SW480 (cell line): Measurements from ENCODE around the gene ANGPTL7.
"Not testable (repeated sequence)": the region's sequence is repeated elsewhere in the genome, so short reads cannot be mapped to it uniquely, and the experiment has no call there.

ENCODE experiments used
- DNase-seq: peaks from one replicate; pipeline ENCODE4 v3.0.0-alpha.2; 2016; ENCODE audit warnings: low spot score

The ANGPTL7 gene

GRCh38 chr1:11188858-11189451 lies at the start of gene ANGPTL7:
TSS of gene ANGPTL7 (plus strand) at chr1:11189355. CDS start at chr1:11189580, 225 bp downstream.
- no peak for DNase-seq

- no peak for DNase-seq
Observed at GRCh38 chr1:11142618-11143391, 46.4 kb upstream of the ANGPTL7 start.

- DNase-seq, result no peak
Observed at GRCh38 chr1:11143401-11143800, 45.8 kb upstream of the ANGPTL7 start.

GRCh38 chr1:11143907-11144306 lies 45.2 kb upstream of the ANGPTL7 start:
- DNase-seq, result no peak

GRCh38 chr1:11144570-11145256 lies 44.4 kb upstream of the ANGPTL7 start:
- no peak for DNase-seq

- no peak for DNase-seq
Observed at GRCh38 chr1:11145741-11146140, 43.4 kb upstream of the ANGPTL7 start.

GRCh38 chr1:11147197-11147770 lies 41.9 kb upstream of the ANGPTL7 start:
- DNase-seq, result no peak

- no peak for DNase-seq
Observed at GRCh38 chr1:11150326-11150725, 38.8 kb upstream of the ANGPTL7 start.

GRCh38 chr1:11151114-11151513 lies 38.0 kb upstream of the ANGPTL7 start:
- DNase-seq, result no peak

- no peak for DNase-seq
Observed at GRCh38 chr1:11151826-11152612, 37.1 kb upstream of the ANGPTL7 start.

GRCh38 chr1:11152755-11153154 lies 36.4 kb upstream of the ANGPTL7 start:
- no peak for DNase-seq

GRCh38 chr1:11153184-11153583 lies 36.0 kb upstream of the ANGPTL7 start:
- no peak for DNase-seq

GRCh38 chr1:11156441-11156840 lies 32.7 kb upstream of the ANGPTL7 start:
- DNase-seq, result no peak

- DNase-seq, result no peak
Observed at GRCh38 chr1:11156963-11157362, 32.2 kb upstream of the ANGPTL7 start.

GRCh38 chr1:11157394-11157793 lies 31.8 kb upstream of the ANGPTL7 start:
- DNase-seq, result no peak

- DNase-seq, result no peak
Observed at GRCh38 chr1:11157867-11158266, 31.3 kb upstream of the ANGPTL7 start.

GRCh38 chr1:11158291-11158690 lies 30.9 kb upstream of the ANGPTL7 start:
- DNase-seq, result no peak

- no peak for DNase-seq
Observed at GRCh38 chr1:11158720-11159321, 30.3 kb upstream of the ANGPTL7 start.

- not testable (repeated sequence) for DNase-seq
Observed at GRCh38 chr1:11162752-11163151, 26.4 kb upstream of the ANGPTL7 start.

GRCh38 chr1:11166744-11167143 lies 22.4 kb upstream of the ANGPTL7 start:
- not testable (repeated sequence) for DNase-seq

- no peak for DNase-seq
Observed at GRCh38 chr1:11168731-11169130, 20.4 kb upstream of the ANGPTL7 start.

GRCh38 chr1:11169202-11169601 lies 20.0 kb upstream of the ANGPTL7 start:
- no peak for DNase-seq
